ENCODE results near the gene ATXN2.
"Not testable (repeated sequence)": the region's sequence is repeated elsewhere in the genome, so short reads cannot be mapped to it uniquely, and the experiment has no call there.

ATXN2 gene

GRCh38 chr12:111588010-111588409 is 11.1 kb downstream of the ATXN2 start:
- no peak for DNase-seq (ENCODE audit: low read depth)
- H3K4me3 ChIP-seq (replicated peaks; ENCODE audit: low read depth, low read length), result no peak overlapping the region
- TF ChIP-seq CTCF (IDR thresholded peaks at IDR 0.05; ENCODE audit: low read length, missing control alignments), result no peak

- TF ChIP-seq CTCF (IDR thresholded peaks at IDR 0.05; ENCODE audit: low read length, missing control alignments), result no peak
- DNase-seq (ENCODE audit: low read depth), result no peak
- no peak overlapping the region for H3K4me3 ChIP-seq (replicated peaks; ENCODE audit: low read depth, low read length)
Observed at GRCh38 chr12:111586986-111587385, 12.1 kb downstream of the ATXN2 start.

- no peak for TF ChIP-seq CTCF (IDR thresholded peaks at IDR 0.05; ENCODE audit: low read length, missing control alignments)
- H3K4me3 ChIP-seq (replicated peaks; ENCODE audit: low read depth, low read length), result no peak overlapping the region
- DNase-seq (ENCODE audit: low read depth), result no peak
Observed at GRCh38 chr12:111585690-111586089, 13.4 kb downstream of the ATXN2 start.

- no peak overlapping the region for H3K4me3 ChIP-seq (replicated peaks; ENCODE audit: low read depth, low read length)
- TF ChIP-seq CTCF (IDR thresholded peaks at IDR 0.05; ENCODE audit: low read length, missing control alignments), result no peak
- DNase-seq (ENCODE audit: low read depth), result no peak
Observed at GRCh38 chr12:111584959-111585358, 14.2 kb downstream of the ATXN2 start.

GRCh38 chr12:111583506-111583905 is 15.6 kb downstream of the ATXN2 start:
- not testable (repeated sequence) for DNase-seq (ENCODE audit: low read depth); H3K4me3 ChIP-seq (replicated peaks; ENCODE audit: low read depth, low read length)

GRCh38 chr12:111582133-111582747 is 16.9 kb downstream of the ATXN2 start:
- no peak for DNase-seq (ENCODE audit: low read depth)
- H3K4me3 ChIP-seq (replicated peaks; ENCODE audit: low read depth, low read length), result no peak overlapping the region
- TF ChIP-seq CTCF (IDR thresholded peaks at IDR 0.05; ENCODE audit: low read length, missing control alignments), result no peak

GRCh38 chr12:111581434-111582132 is 17.5 kb downstream of the ATXN2 start:
- no peak overlapping the region for H3K4me3 ChIP-seq (replicated peaks; ENCODE audit: low read depth, low read length)
- DNase-seq (ENCODE audit: low read depth), result no peak
- no peak for TF ChIP-seq CTCF (IDR thresholded peaks at IDR 0.05; ENCODE audit: low read length, missing control alignments)
